Measurements from ENCODE around the gene COMMD10. TPM values are rescaled to one million over a fixed set of nuclear protein-coding genes. Genes with fewer than 3 reads are reported as not detected.

Gene COMMD10
- polyA plus RNA-seq, 3 donors = 50.7 to 58.6 (median 54.4) TPM

Other genes starting within 250 kb of the COMMD10 start
- 10 to 100 TPM; 40.8 to 65.9 (median 60.4) TPM for gene ATG12, start 243.5 kb upstream of the COMMD10 start, polyA plus RNA-seq (ENCODE audit: insufficient read length in 3 of 3)
- gene AP3S1, start 243.1 kb upstream of the COMMD10 start, polyA plus RNA-seq (ENCODE audit: insufficient read length in 3 of 3) = 100 to 1,000 TPM in 2 of 3 donors, 10 to 100 TPM in 1; 98.3 to 116 (median 115) TPM
- 1 to 10 TPM in 2 of 3 donors, under 1 TPM in 1; 0.65 to 1.4 (median 1.2) TPM for gene LVRN, start 122.5 kb upstream of the COMMD10 start, polyA plus RNA-seq (ENCODE audit: insufficient read length in 3 of 3)
- not detected for gene ARL14EPL, start 52.6 kb upstream of the COMMD10 start, polyA plus RNA-seq (ENCODE audit: insufficient read length in 3 of 3)

All from renal pelvis (tissue), 3 donors.